Upper lobe of left lung (tissue), 4 donors: ENCODE results near the gene KCTD5.

Source experiments
- POLR2A ChIP-seq, 4 donors: fragments of 450-650 bp; IDR thresholded peaks; one replicate each; pipeline ENCODE4 v1.5.1; 2016 to 2017; ENCODE audit warnings: antibody characterized with exemption in 4 of 4, mild to moderate bottlenecking in 2 of 4
- TF ChIP-seq, protein P1 (sequence below), 6 experiments: fragments of 450-650 bp in 4 of 6; fragments of 200-600 bp in 2 of 6; sonication (generic) in 2 of 6; IDR thresholded peaks; one replicate each; pipeline ENCODE4 v1.5.1; 2016 to 2019; ENCODE audit warnings: antibody characterized with exemption in 6 of 6

DNA sequence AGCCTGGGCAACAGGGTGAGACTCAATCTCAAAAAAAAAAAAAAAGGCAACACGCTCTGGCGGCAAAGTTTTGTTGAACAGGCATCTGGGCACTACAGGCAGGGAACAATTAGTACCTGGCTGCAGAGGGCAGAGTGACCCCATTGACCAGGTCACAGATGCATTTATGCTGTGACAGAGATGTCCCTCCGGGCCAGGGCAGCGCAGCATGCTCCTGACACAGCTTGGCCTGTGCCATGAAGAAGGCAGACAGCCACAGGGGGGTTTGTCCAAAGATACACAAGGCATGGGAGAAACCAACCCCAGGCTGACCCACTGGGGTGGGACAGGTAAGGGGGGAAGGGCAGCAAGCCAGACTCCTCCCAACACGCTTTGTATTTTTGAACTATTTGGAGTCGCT is 62.4 kb downstream of the KCTD5 start:
- TF ChIP-seq, protein P1, sequence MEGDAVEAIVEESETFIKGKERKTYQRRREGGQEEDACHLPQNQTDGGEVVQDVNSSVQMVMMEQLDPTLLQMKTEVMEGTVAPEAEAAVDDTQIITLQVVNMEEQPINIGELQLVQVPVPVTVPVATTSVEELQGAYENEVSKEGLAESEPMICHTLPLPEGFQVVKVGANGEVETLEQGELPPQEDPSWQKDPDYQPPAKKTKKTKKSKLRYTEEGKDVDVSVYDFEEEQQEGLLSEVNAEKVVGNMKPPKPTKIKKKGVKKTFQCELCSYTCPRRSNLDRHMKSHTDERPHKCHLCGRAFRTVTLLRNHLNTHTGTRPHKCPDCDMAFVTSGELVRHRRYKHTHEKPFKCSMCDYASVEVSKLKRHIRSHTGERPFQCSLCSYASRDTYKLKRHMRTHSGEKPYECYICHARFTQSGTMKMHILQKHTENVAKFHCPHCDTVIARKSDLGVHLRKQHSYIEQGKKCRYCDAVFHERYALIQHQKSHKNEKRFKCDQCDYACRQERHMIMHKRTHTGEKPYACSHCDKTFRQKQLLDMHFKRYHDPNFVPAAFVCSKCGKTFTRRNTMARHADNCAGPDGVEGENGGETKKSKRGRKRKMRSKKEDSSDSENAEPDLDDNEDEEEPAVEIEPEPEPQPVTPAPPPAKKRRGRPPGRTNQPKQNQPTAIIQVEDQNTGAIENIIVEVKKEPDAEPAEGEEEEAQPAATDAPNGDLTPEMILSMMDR (IDR thresholded peaks at IDR 0.05), result no peak
- TF ChIP-seq POLR2A (IDR thresholded peaks at IDR 0.05), result no peak
